Mesendoderm (in vitro differentiated cells): ENCODE measurements around the gene IQCK.
A peak's percentile ranks its signal among the peaks of the same experiment; 100 is the strongest.

Experiments used
- DNase-seq: peaks from one replicate; pipeline ENCODE4 v3.0.0; 2013
- H2AK5ac ChIP-seq: 2 replicates; pipeline ENCODE4 v1.6.1; 2013; ENCODE audit warnings: low read length, inconsistent platforms
- H2BK120ac ChIP-seq: 2 replicates; pipeline ENCODE4 v1.6.1; 2013; ENCODE audit warnings: low read depth, mild to moderate bottlenecking, low read length, moderate library complexity, mixed read lengths
- H2BK15ac ChIP-seq: replicated peaks from 2 replicates; pipeline ENCODE4 v1.6.1; 2013; ENCODE audit warnings: low read depth, mild to moderate bottlenecking, moderate library complexity
- H2BK5ac ChIP-seq: 2 replicates; pipeline ENCODE4 v1.6.1; 2013; ENCODE audit warnings: low read length, inconsistent platforms
- H3K18ac ChIP-seq: 2 replicates; pipeline ENCODE4 v1.6.1; 2013; ENCODE audit warnings: mild to moderate bottlenecking, low read length, mixed read lengths
- H3K23ac ChIP-seq: one replicate; pipeline ENCODE4 v1.6.1; 2013; ENCODE audit warnings: low read length
- H3K27ac ChIP-seq: 2 replicates; pipeline ENCODE4 v1.5.1; 2013; ENCODE audit warnings: low read depth, mild to moderate bottlenecking, inconsistent platforms, low read length, moderate library complexity
- H3K27me3 ChIP-seq: 2 replicates; pipeline ENCODE4 v1.6.1; 2013; ENCODE audit warnings: low read length, control low read depth, mild to moderate bottlenecking, inconsistent platforms; ENCODE audit not compliant: insufficient read depth, poor library complexity
- H3K36me3 ChIP-seq: 2 replicates; pipeline ENCODE4 v1.6.1; 2013; ENCODE audit warnings: low read length, inconsistent platforms; ENCODE audit not compliant: control insufficient read depth, insufficient read depth
- H3K4ac ChIP-seq: one replicate; pipeline ENCODE4 v1.6.1; 2013; ENCODE audit warnings: low read depth, mild to moderate bottlenecking, low read length, moderate library complexity
- H3K4me1 ChIP-seq: 2 replicates; pipeline ENCODE4 v1.6.1; 2013; ENCODE audit warnings: low read depth, low read length, inconsistent platforms; ENCODE audit not compliant: control insufficient read depth
- H3K4me2 ChIP-seq: 2 replicates; pipeline ENCODE4 v1.6.1; 2013; ENCODE audit warnings: low read length
- H3K4me3 ChIP-seq: 2 replicates; pipeline ENCODE4 v1.5.1; 2013; ENCODE audit warnings: mild to moderate bottlenecking, low read length
- H3K56ac ChIP-seq: one replicate; pipeline ENCODE4 v1.6.1; 2013; ENCODE audit warnings: low read length
- H3K79me1 ChIP-seq: 2 replicates; pipeline ENCODE4 v1.6.1; 2013; ENCODE audit warnings: low read length, inconsistent platforms
- H3K79me2 ChIP-seq: 2 replicates; pipeline ENCODE4 v1.6.1; 2013; ENCODE audit warnings: mild to moderate bottlenecking, low read length; ENCODE audit not compliant: control insufficient read depth, insufficient read depth
- H3K9ac ChIP-seq: 2 replicates; pipeline ENCODE4 v1.6.1; 2013; ENCODE audit warnings: low read length, inconsistent platforms
- H4K5ac ChIP-seq: one replicate; pipeline ENCODE4 v1.6.1; 2013; ENCODE audit warnings: low read length
- H4K8ac ChIP-seq: one replicate; pipeline ENCODE4 v1.6.1; 2013; ENCODE audit warnings: low read depth, mild to moderate bottlenecking, control low read depth, low read length, moderate library complexity
- WGBS: extraction: QIAGEN DNeasy Blood & Tissue Kit; methylation state at CpG from one replicate; pipeline ENCODE4 v1.1.7; 2013; ENCODE audit warnings: low lambda C conversion rate, missing lambda C conversion rate; ENCODE audit not compliant: insufficient coverage; ENCODE audit errors: extremely low coverage; 5-methylcytosine and 5-hydroxymethylcytosine counted together

IQCK gene

GRCh38 chr16:19710991-19711545 lies 7.0 kb upstream of the IQCK start:
- H3K4me1 ChIP-seq, result peaks cover 3% of the 10 kb centered on the region
- H2BK5ac ChIP-seq, result no peak overlapping the region
- peak overlapping the region; percentile 26 for H3K9ac ChIP-seq
- peak overlapping the region; percentile 54 for H3K27ac ChIP-seq
- peaks cover 10% of the 10 kb centered on the region for H3K36me3 ChIP-seq
- peak overlapping the region; percentile 59 for H3K56ac ChIP-seq
- no peak overlapping the region for H4K5ac ChIP-seq
- no peak overlapping the region for H3K4me3 ChIP-seq
- no CpG with 5 or more reads among the region's 13 CpGs for WGBS
- H4K8ac ChIP-seq, result no peak overlapping the region
- H3K4ac ChIP-seq, result no peak overlapping the region
- H3K79me1 ChIP-seq, result peaks cover 41% of the 10 kb centered on the region
- no peak overlapping the region for H3K23ac ChIP-seq
- H2BK15ac ChIP-seq, result no peak overlapping the region
- no peak for DNase-seq
- H3K18ac ChIP-seq, result no peak overlapping the region
- no peak overlapping the region for H3K4me2 ChIP-seq
- no peaks in the 10 kb centered on the region for H3K27me3 ChIP-seq
- H2BK120ac ChIP-seq, result no peak overlapping the region
- no peak overlapping the region for H2AK5ac ChIP-seq
- peaks cover 80% of the 10 kb centered on the region for H3K79me2 ChIP-seq

GRCh38 chr16:19711643-19712042 lies 6.4 kb upstream of the IQCK start:
- no peak overlapping the region for H2AK5ac ChIP-seq
- H4K5ac ChIP-seq, result no peak overlapping the region
- peaks cover 8% of the 10 kb centered on the region for H3K4me1 ChIP-seq
- no peak overlapping the region for H3K23ac ChIP-seq
- H3K79me2 ChIP-seq, result peaks cover 86% of the 10 kb centered on the region
- H4K8ac ChIP-seq, result no peak overlapping the region
- H3K4me2 ChIP-seq, result no peak overlapping the region
- no peak overlapping the region for H3K27ac ChIP-seq
- H3K4me3 ChIP-seq, result no peak overlapping the region
- H3K18ac ChIP-seq, result no peak overlapping the region
- no peak overlapping the region for H3K4ac ChIP-seq
- H3K27me3 ChIP-seq, result no peaks in the 10 kb centered on the region
- no peak overlapping the region for H3K9ac ChIP-seq
- DNase-seq, result no peak
- peaks cover 8% of the 10 kb centered on the region for H3K36me3 ChIP-seq
- no peak overlapping the region for H2BK5ac ChIP-seq
- no peak overlapping the region for H2BK120ac ChIP-seq
- WGBS, result no CpG with 5 or more reads among the region's 12 CpGs
- no peak overlapping the region for H3K56ac ChIP-seq
- H2BK15ac ChIP-seq, result no peak overlapping the region
- peaks cover 45% of the 10 kb centered on the region for H3K79me1 ChIP-seq

GRCh38 chr16:19712418-19713058 lies 5.5 kb upstream of the IQCK start:
- H4K8ac ChIP-seq, result no peak overlapping the region
- no peak overlapping the region for H3K23ac ChIP-seq
- no peak overlapping the region for H3K4me2 ChIP-seq
- H4K5ac ChIP-seq, result no peak overlapping the region
- H3K4me1 ChIP-seq, result peaks cover 8% of the 10 kb centered on the region
- no peak overlapping the region for H3K18ac ChIP-seq
- no peak overlapping the region for H3K27ac ChIP-seq
- no peak overlapping the region for H3K9ac ChIP-seq
- no peak overlapping the region for H3K4ac ChIP-seq
- H2AK5ac ChIP-seq, result no peak overlapping the region
- H3K56ac ChIP-seq, result no peak overlapping the region
- no peak overlapping the region for H3K4me3 ChIP-seq
- no peak overlapping the region for H2BK5ac ChIP-seq
- H2BK120ac ChIP-seq, result no peak overlapping the region
- peaks cover 8% of the 10 kb centered on the region for H3K36me3 ChIP-seq
- peaks cover 42% of the 10 kb centered on the region for H3K79me1 ChIP-seq
- H3K27me3 ChIP-seq, result no peaks in the 10 kb centered on the region
- no CpG with 5 or more reads among the region's 11 CpGs for WGBS
- H2BK15ac ChIP-seq, result no peak overlapping the region
- no peak for DNase-seq
- H3K79me2 ChIP-seq, result peaks cover 90% of the 10 kb centered on the region

DNA sequence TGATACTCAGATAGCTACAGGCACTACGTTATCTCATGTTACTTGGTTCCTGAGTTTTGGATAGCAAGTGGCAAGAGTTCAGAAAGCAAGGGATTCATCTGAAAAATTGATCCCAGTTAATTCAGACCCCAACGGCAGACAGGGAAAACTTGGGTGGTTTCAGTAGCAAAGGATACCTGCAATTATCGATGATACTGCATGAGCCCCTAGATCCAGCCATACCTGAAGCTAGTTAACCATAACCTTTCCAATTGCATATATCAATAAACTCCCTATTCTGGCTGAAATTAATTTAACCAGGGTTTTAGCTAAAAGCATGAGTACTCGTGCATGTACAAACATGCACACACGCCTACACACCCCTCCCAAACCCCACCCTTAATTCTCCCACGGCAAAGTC lies 4.4 kb upstream of the IQCK start:
- Histone ChIP-seq H2BK120ac (no peak overlapping the region), H3K9ac (no peak overlapping the region), H4K5ac (no peak overlapping the region), H4K8ac (no peak overlapping the region), H3K36me3 (peaks cover 8% of the 10 kb centered on the region), H3K79me2 (peaks cover 83% of the 10 kb centered on the region), H3K23ac (no peak overlapping the region), H3K27ac (no peak overlapping the region), H3K4me2 (no peak overlapping the region), H3K79me1 (peaks cover 35% of the 10 kb centered on the region), H3K4ac (no peak overlapping the region), H3K56ac (no peak overlapping the region), H3K4me1 (peaks cover 7% of the 10 kb centered on the region), H2AK5ac (no peak overlapping the region), H2BK15ac (no peak overlapping the region), H3K4me3 (no peak overlapping the region), H3K27me3 (no peaks in the 10 kb centered on the region), H2BK5ac (no peak overlapping the region), H3K18ac (no peak overlapping the region)
- WGBS, result no CpG with 5 or more reads among the region's 6 CpGs
- no peak for DNase-seq

- Histone ChIP-seq H3K4me2 (no peak overlapping the region), H3K23ac (no peak overlapping the region), H3K4me1 (peaks cover 7% of the 10 kb centered on the region), H3K9ac (peak overlapping the region; percentile 71), H2BK120ac (no peak overlapping the region), H3K79me1 (peaks cover 33% of the 10 kb centered on the region), H4K5ac (no peak overlapping the region), H4K8ac (no peak overlapping the region), H2BK5ac (no peak overlapping the region), H3K56ac (peak overlapping the region; percentile 7), H3K4ac (no peak overlapping the region), H2AK5ac (no peak overlapping the region), H3K36me3 (peaks cover 8% of the 10 kb centered on the region), H2BK15ac (no peak overlapping the region), H3K27ac (no peak overlapping the region), H3K18ac (no peak overlapping the region), H3K27me3 (no peaks in the 10 kb centered on the region), H3K4me3 (no peak overlapping the region), H3K79me2 (peaks cover 77% of the 10 kb centered on the region)
- DNase-seq, result no peak
- WGBS, result no CpG with 5 or more reads among the region's 5 CpGs
Measured at GRCh38 chr16:19715566-19715965, 2.5 kb upstream of the IQCK start.

DNA sequence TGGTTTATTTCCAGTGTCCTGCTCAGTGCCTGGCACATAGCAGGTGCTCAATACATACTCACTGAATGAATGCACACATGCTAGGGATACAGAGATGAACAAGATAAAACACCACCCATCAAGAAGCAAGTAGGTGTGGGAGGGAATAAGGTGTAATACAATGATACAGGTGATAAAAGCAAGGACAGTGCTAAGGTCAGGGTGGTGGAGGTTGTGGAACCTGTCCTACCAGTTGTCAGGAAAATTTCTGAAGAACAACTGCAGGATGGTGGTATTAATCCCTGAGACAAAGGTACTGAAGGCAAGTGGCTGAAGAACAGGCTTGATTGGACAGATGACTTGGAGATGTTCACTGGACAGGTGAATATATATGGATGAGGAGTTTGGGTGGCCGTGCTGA lies 1.9 kb upstream of the IQCK start:
- Histone ChIP-seq H4K5ac (no peak overlapping the region), H3K56ac (peak overlapping the region; percentile 43), H3K4me3 (no peak overlapping the region), H3K18ac (no peak overlapping the region), H2BK15ac (no peak overlapping the region), H3K27ac (no peak overlapping the region), H2BK5ac (no peak overlapping the region), H3K4me1 (peaks cover 7% of the 10 kb centered on the region), H3K9ac (peak overlapping the region; percentile 71), H3K4ac (no peak overlapping the region), H3K36me3 (peaks cover 8% of the 10 kb centered on the region), H3K23ac (no peak overlapping the region), H3K27me3 (no peaks in the 10 kb centered on the region), H3K4me2 (peak overlapping the region; percentile 48), H2BK120ac (no peak overlapping the region), H4K8ac (no peak overlapping the region), H3K79me1 (peaks cover 33% of the 10 kb centered on the region), H2AK5ac (no peak overlapping the region), H3K79me2 (peaks cover 73% of the 10 kb centered on the region)
- WGBS, result no CpG with 5 or more reads among the region's 1 CpG
- DNase-seq, result no peak
